ENCODE measurements around the gene SCN8A.
A peak's percentile ranks its signal among the peaks of the same experiment; 100 is the strongest.

The SCN8A gene

GRCh38 chr12:51838036-51838435 is 247.0 kb downstream of the SCN8A start:
- Histone ChIP-seq H3K4me3 (ENCODE audit: low read depth, low read length) (no peak overlapping the region), H3K9me3 (ENCODE audit: severe bottlenecking) (no peaks in the 10 kb centered on the region), H3K27me3 (ENCODE audit: insufficient read depth, low read depth, severe bottlenecking) (no peaks in the 10 kb centered on the region), H3K27ac (peak overlapping the region; percentile 80), H3K36me3 (no peaks in the 10 kb centered on the region)
- no peak for DNase-seq
- TF ChIP-seq CTCF (IDR thresholded peaks at IDR 0.05; ENCODE audit: low read depth, low read length) = no peak

- DNase-seq = peak; percentile 83
- H3K36me3 ChIP-seq = no peaks in the 10 kb centered on the region
- H3K27ac ChIP-seq = peak overlapping the region; percentile 80
- H3K4me3 ChIP-seq (ENCODE audit: low read depth, low read length) = no peak overlapping the region
- no peaks in the 10 kb centered on the region for H3K27me3 ChIP-seq (ENCODE audit: insufficient read depth, low read depth, severe bottlenecking)
- no peak for TF ChIP-seq CTCF (IDR thresholded peaks at IDR 0.05; ENCODE audit: low read depth, low read length)
- H3K9me3 ChIP-seq (ENCODE audit: severe bottlenecking) = no peaks in the 10 kb centered on the region
Measured at GRCh38 chr12:51838762-51839161, 247.7 kb downstream of the SCN8A start.

GRCh38 chr12:51839310-51839947 is 248.4 kb downstream of the SCN8A start:
- DNase-seq = no peak
- H3K4me3 ChIP-seq (ENCODE audit: low read depth, low read length) = no peak overlapping the region
- no peak for TF ChIP-seq CTCF (IDR thresholded peaks at IDR 0.05; ENCODE audit: low read depth, low read length)
- H3K27me3 ChIP-seq (ENCODE audit: insufficient read depth, low read depth, severe bottlenecking) = no peaks in the 10 kb centered on the region
- no peaks in the 10 kb centered on the region for H3K9me3 ChIP-seq (ENCODE audit: severe bottlenecking)
- H3K36me3 ChIP-seq = no peaks in the 10 kb centered on the region
- peak overlapping the region; percentile 80 for H3K27ac ChIP-seq

- Histone ChIP-seq H3K4me3 (ENCODE audit: low read depth, low read length) (no peak overlapping the region), H3K9me3 (ENCODE audit: severe bottlenecking) (no peaks in the 10 kb centered on the region), H3K27ac (no peak overlapping the region), H3K27me3 (ENCODE audit: insufficient read depth, low read depth, severe bottlenecking) (no peaks in the 10 kb centered on the region), H3K36me3 (no peaks in the 10 kb centered on the region; the same call in 1 of the 2 replicates)
- DNase-seq = no peak
- no peak for TF ChIP-seq CTCF (IDR thresholded peaks at IDR 0.05; ENCODE audit: low read depth, low read length)
Measured at GRCh38 chr12:51840966-51841365, 249.9 kb downstream of the SCN8A start.

GRCh38 chr12:51841727-51842126 is 250.7 kb downstream of the SCN8A start:
- H3K9me3 ChIP-seq (ENCODE audit: severe bottlenecking) = no peaks in the 10 kb centered on the region
- H3K4me3 ChIP-seq (ENCODE audit: low read depth, low read length) = no peak overlapping the region
- H3K27me3 ChIP-seq (ENCODE audit: insufficient read depth, low read depth, severe bottlenecking) = no peaks in the 10 kb centered on the region
- H3K36me3 ChIP-seq = no peaks in the 10 kb centered on the region; the same call in 1 of the 2 replicates
- H3K27ac ChIP-seq = no peak overlapping the region
- DNase-seq = no peak
- TF ChIP-seq CTCF (IDR thresholded peaks at IDR 0.05; ENCODE audit: low read depth, low read length) = no peak

- no peaks in the 10 kb centered on the region for H3K27me3 ChIP-seq (ENCODE audit: insufficient read depth, low read depth, severe bottlenecking)
- TF ChIP-seq CTCF (IDR thresholded peaks at IDR 0.05; ENCODE audit: low read depth, low read length) = no peak
- no peak for DNase-seq
- H3K36me3 ChIP-seq = no peaks in the 10 kb centered on the region; the same call in 1 of the 2 replicates
- no peaks in the 10 kb centered on the region for H3K9me3 ChIP-seq (ENCODE audit: severe bottlenecking)
- no peak overlapping the region for H3K4me3 ChIP-seq (ENCODE audit: low read depth, low read length)
- H3K27ac ChIP-seq = no peak overlapping the region
Measured at GRCh38 chr12:51844854-51845253, 253.8 kb downstream of the SCN8A start.
